WTC11 (cell line): ENCODE measurements around the gene RGS6. TPM values are rescaled to one million over a fixed set of nuclear protein-coding genes. Genes with fewer than 3 reads are reported as not detected.

ENCODE experiments used
- ATAC-seq: fragments of 200-7000 bp; cut with Tn5 transposase; 2 replicates; pipeline ENCODE4 v1.10.0; 2021; ENCODE audit warnings: mild to moderate bottlenecking, moderate library complexity
- CTCF ChIA-PET: fragments of 300-600 bp; sonication (Branson Sonifier 250); formaldehyde crosslinking; loops from one replicate; lab custom pipeline; 2021; ENCODE audit warnings: antibody characterized with exemption; lab: Charles Lee
- POLR2A ChIA-PET: fragments of 350-600 bp; sonication (Branson Sonifier 250); formaldehyde crosslinking; loops from one replicate; lab custom pipeline; 2021; ENCODE audit warnings: antibody characterized with exemption; lab: Charles Lee
- DNase-seq: peaks from one replicate; pipeline ENCODE4 v3.0.0; 2021; ENCODE audit warnings: low spot score
- H3K27ac Mint-ChIP-seq: 2 replicates; pipeline ENCODE4 v1.8.0; 2021; ENCODE audit warnings: mixed read lengths
- H3K27me3 Mint-ChIP-seq: 2 replicates; pipeline ENCODE4 v1.8.0; 2021; ENCODE audit warnings: low read depth, mild to moderate bottlenecking, moderate library complexity, mixed read lengths
- H3K36me3 Mint-ChIP-seq: 2 replicates; pipeline ENCODE4 v1.8.0; 2021; ENCODE audit warnings: mixed read lengths
- H3K4me1 Mint-ChIP-seq: 2 replicates; pipeline ENCODE4 v1.8.0; 2022; ENCODE audit warnings: mixed read lengths
- H3K4me3 Mint-ChIP-seq: 2 replicates; pipeline ENCODE4 v1.8.0; 2021; ENCODE audit warnings: mild to moderate bottlenecking, moderate library complexity, mixed read lengths
- H3K9me3 Mint-ChIP-seq: 2 replicates; pipeline ENCODE4 v1.8.0; 2021; ENCODE audit warnings: mixed read lengths
- ESRRA ChIP-seq: sonication (generic); formaldehyde crosslinking; IDR thresholded peaks from 2 replicates; pipeline ENCODE4 v1.8.1; 2022; ENCODE audit warnings: mild to moderate bottlenecking, missing genetic modification reagents, borderline replicate concordance
- GABPB1 ChIP-seq: sonication (generic); formaldehyde crosslinking; IDR thresholded peaks from 2 replicates; pipeline ENCODE4 v1.8.1; 2023; ENCODE audit warnings: mild to moderate bottlenecking, missing genetic modification reagents
- GTF2I ChIP-seq: fragments of 250-450 bp; sonication (Bioruptor Pico); conservative IDR thresholded peaks from 2 replicates; pipeline ENCODE4 v1.4.0; 2021; ENCODE audit warnings: mild to moderate bottlenecking
- IRF2 ChIP-seq: sonication (generic); formaldehyde crosslinking; IDR thresholded peaks from 2 replicates; pipeline ENCODE4 v1.8.0; 2022; ENCODE audit warnings: low read depth, missing genetic modification reagents, borderline replicate concordance
- JAZF1 ChIP-seq: fragments of 250-450 bp; sonication (Bioruptor Pico); IDR thresholded peaks from 2 replicates; pipeline ENCODE4 v1.9.0; 2021; ENCODE audit warnings: moderate library complexity, mild to moderate bottlenecking, inconsistent platforms
- NFE2L1 ChIP-seq: sonication (generic); formaldehyde crosslinking; IDR thresholded peaks from 2 replicates; pipeline ENCODE4 v1.8.1; 2023; ENCODE audit warnings: missing genetic modification reagents
- NFYB ChIP-seq: sonication (generic); formaldehyde crosslinking; conservative IDR thresholded peaks from 2 replicates; pipeline ENCODE4 v1.8.0; 2022; ENCODE audit warnings: low read depth, missing genetic modification reagents
- SMAD3 ChIP-seq: sonication (generic); formaldehyde crosslinking; IDR thresholded peaks from 2 replicates; pipeline ENCODE4 v1.8.0; 2022; ENCODE audit warnings: missing genetic modification reagents, mild to moderate bottlenecking, borderline replicate concordance
- ZNF121 ChIP-seq: sonication (generic); formaldehyde crosslinking; IDR thresholded peaks from 2 replicates; pipeline ENCODE4 v1.8.0; 2023; ENCODE audit warnings: missing genetic modification reagents
- ZNF671 ChIP-seq: fragments of 250-450 bp; sonication (Bioruptor Pico); IDR thresholded peaks from 2 replicates; pipeline ENCODE4 v1.8.0; 2021; ENCODE audit warnings: mild to moderate bottlenecking
- total RNA-seq: library from RNA; stranded (reverse); gene quantifications from 3 replicates; pipeline ENCODE4 v1.2.3, GENCODE V29; 2021
- TF ChIP-seq, protein P1 (sequence below): sonication (generic); formaldehyde crosslinking; IDR thresholded peaks from 2 replicates; pipeline ENCODE4 v1.8.1; 2023; ENCODE audit warnings: mild to moderate bottlenecking, missing genetic modification reagents, borderline replicate concordance
- TF ChIP-seq, protein P2 (sequence below): sonication (generic); formaldehyde crosslinking; IDR thresholded peaks from 2 replicates; pipeline ENCODE4 v1.8.1; 2022; ENCODE audit warnings: mild to moderate bottlenecking, moderate library complexity, missing genetic modification reagents
- TF ChIP-seq, protein P3 (sequence below): fragments of 250-450 bp; sonication (Bioruptor Pico); IDR thresholded peaks from 2 replicates; pipeline ENCODE4 v1.9.0; 2021; ENCODE audit warnings: mild to moderate bottlenecking
- TF ChIP-seq, protein P4 (sequence below): sonication (generic); formaldehyde crosslinking; IDR thresholded peaks from 2 replicates; pipeline ENCODE4 v1.8.1; 2022; ENCODE audit warnings: low read depth, mild to moderate bottlenecking, moderate library complexity, missing genetic modification reagents, borderline replicate concordance
- TF ChIP-seq, protein P5 (sequence below): sonication (generic); formaldehyde crosslinking; IDR thresholded peaks from 2 replicates; pipeline ENCODE4 v1.8.1; 2023; ENCODE audit warnings: mild to moderate bottlenecking, missing genetic modification reagents
- TF ChIP-seq, protein P6 (sequence below): sonication (generic); formaldehyde crosslinking; IDR thresholded peaks from 2 replicates; pipeline ENCODE4 v1.8.1; 2023; ENCODE audit warnings: mild to moderate bottlenecking, missing genetic modification reagents, moderate library complexity
- TF ChIP-seq, protein P7 (sequence below): fragments of 250-450 bp; sonication (Bioruptor Pico); IDR thresholded peaks from 2 replicates; pipeline ENCODE4 v2.1.2; 2022; ENCODE audit warnings: mild to moderate bottlenecking, moderate library complexity

Gene RGS6
- total RNA-seq, 1 experiment from 2014 or later: 1.0 TPM

DNA sequence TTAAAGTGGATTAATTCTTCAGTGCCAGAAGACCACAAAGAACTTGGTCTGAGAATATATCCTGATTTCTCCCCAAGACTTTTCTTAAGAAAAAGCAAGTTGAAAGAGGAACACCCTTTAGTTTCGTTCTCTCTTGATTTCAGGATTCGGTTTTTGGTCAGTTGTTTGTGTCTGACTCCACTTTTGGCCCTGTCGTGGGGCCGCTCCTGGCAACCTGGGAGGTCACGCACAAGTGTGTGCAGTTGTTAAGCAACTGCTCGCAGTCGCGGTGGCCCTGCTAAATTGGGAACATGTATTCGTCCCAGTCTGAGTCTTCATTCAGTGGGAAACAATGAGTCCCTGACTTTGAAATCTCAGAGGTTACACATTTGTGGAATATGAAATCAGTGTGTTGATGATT, 68.7 kb downstream of the RGS6 start (continued):
- TF ChIP-seq, protein P1, sequence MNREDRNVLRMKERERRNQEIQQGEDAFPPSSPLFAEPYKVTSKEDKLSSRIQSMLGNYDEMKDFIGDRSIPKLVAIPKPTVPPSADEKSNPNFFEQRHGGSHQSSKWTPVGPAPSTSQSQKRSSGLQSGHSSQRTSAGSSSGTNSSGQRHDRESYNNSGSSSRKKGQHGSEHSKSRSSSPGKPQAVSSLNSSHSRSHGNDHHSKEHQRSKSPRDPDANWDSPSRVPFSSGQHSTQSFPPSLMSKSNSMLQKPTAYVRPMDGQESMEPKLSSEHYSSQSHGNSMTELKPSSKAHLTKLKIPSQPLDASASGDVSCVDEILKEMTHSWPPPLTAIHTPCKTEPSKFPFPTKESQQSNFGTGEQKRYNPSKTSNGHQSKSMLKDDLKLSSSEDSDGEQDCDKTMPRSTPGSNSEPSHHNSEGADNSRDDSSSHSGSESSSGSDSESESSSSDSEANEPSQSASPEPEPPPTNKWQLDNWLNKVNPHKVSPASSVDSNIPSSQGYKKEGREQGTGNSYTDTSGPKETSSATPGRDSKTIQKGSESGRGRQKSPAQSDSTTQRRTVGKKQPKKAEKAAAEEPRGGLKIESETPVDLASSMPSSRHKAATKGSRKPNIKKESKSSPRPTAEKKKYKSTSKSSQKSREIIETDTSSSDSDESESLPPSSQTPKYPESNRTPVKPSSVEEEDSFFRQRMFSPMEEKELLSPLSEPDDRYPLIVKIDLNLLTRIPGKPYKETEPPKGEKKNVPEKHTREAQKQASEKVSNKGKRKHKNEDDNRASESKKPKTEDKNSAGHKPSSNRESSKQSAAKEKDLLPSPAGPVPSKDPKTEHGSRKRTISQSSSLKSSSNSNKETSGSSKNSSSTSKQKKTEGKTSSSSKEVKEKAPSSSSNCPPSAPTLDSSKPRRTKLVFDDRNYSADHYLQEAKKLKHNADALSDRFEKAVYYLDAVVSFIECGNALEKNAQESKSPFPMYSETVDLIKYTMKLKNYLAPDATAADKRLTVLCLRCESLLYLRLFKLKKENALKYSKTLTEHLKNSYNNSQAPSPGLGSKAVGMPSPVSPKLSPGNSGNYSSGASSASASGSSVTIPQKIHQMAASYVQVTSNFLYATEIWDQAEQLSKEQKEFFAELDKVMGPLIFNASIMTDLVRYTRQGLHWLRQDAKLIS (CRISPR knock-in tag): no peak
- TF ChIP-seq ZNF671 (no peak), NFE2L1 (no peak), GTF2I (CRISPR knock-in tag) (no peak), ZNF121 (CRISPR knock-in tag) (no peak)
- TF ChIP-seq, protein P2, sequence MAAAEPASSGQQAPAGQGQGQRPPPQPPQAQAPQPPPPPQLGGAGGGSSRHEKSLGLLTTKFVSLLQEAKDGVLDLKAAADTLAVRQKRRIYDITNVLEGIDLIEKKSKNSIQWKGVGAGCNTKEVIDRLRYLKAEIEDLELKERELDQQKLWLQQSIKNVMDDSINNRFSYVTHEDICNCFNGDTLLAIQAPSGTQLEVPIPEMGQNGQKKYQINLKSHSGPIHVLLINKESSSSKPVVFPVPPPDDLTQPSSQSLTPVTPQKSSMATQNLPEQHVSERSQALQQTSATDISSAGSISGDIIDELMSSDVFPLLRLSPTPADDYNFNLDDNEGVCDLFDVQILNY (CRISPR knock-in tag): no peak
- TF ChIP-seq, protein P3, sequence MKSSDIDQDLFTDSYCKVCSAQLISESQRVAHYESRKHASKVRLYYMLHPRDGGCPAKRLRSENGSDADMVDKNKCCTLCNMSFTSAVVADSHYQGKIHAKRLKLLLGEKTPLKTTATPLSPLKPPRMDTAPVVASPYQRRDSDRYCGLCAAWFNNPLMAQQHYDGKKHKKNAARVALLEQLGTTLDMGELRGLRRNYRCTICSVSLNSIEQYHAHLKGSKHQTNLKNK (CRISPR knock-in tag): no peak
- TF ChIP-seq, protein P4, sequence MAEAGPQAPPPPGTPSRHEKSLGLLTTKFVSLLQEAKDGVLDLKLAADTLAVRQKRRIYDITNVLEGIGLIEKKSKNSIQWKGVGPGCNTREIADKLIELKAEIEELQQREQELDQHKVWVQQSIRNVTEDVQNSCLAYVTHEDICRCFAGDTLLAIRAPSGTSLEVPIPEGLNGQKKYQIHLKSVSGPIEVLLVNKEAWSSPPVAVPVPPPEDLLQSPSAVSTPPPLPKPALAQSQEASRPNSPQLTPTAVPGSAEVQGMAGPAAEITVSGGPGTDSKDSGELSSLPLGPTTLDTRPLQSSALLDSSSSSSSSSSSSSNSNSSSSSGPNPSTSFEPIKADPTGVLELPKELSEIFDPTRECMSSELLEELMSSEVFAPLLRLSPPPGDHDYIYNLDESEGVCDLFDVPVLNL (CRISPR knock-in tag): no peak
- TF ChIP-seq, protein P5, sequence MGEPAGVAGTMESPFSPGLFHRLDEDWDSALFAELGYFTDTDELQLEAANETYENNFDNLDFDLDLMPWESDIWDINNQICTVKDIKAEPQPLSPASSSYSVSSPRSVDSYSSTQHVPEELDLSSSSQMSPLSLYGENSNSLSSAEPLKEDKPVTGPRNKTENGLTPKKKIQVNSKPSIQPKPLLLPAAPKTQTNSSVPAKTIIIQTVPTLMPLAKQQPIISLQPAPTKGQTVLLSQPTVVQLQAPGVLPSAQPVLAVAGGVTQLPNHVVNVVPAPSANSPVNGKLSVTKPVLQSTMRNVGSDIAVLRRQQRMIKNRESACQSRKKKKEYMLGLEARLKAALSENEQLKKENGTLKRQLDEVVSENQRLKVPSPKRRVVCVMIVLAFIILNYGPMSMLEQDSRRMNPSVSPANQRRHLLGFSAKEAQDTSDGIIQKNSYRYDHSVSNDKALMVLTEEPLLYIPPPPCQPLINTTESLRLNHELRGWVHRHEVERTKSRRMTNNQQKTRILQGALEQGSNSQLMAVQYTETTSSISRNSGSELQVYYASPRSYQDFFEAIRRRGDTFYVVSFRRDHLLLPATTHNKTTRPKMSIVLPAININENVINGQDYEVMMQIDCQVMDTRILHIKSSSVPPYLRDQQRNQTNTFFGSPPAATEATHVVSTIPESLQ: no peak
- TF ChIP-seq, all 79 proteins: peak for 0

DNA sequence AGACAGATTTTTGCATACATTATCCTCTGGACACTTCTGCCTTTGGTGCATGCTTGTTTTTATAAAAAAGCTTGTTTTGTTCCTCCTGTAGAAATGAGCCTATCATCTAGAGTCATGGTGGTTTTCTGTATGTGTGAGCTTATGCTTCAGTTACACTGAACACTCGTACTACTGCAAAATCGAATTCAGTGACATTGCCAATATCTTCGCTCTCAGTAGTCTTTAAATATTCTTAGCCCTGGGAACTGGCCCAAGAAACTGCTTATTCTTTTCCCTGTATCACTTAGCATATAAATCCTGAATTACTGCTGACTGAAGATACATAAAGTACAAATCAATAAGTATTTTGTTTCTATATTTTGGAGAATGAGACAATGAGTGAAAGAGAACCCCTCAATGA, 70.5 kb downstream of the RGS6 start:
- ChIA-PET CTCF (no interaction called here), POLR2A (no interaction called here)
- no peak overlapping the region for H3K27ac Mint-ChIP-seq
- ATAC-seq: no peak
- DNase-seq: no peak
- peaks cover 17% of the 10 kb centered on the region for H3K9me3 Mint-ChIP-seq
- peaks cover 4% of the 10 kb centered on the region for H3K36me3 Mint-ChIP-seq
- H3K4me1 Mint-ChIP-seq: no peaks in the 10 kb centered on the region
- no peak overlapping the region for H3K4me3 Mint-ChIP-seq
- no peaks in the 10 kb centered on the region for H3K27me3 Mint-ChIP-seq
- no peak for TF ChIP-seq IRF2 (CRISPR knock-in tag)
- TF ChIP-seq, protein P6, sequence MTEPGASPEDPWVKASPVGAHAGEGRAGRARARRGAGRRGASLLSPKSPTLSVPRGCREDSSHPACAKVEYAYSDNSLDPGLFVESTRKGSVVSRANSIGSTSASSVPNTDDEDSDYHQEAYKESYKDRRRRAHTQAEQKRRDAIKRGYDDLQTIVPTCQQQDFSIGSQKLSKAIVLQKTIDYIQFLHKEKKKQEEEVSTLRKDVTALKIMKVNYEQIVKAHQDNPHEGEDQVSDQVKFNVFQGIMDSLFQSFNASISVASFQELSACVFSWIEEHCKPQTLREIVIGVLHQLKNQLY (CRISPR knock-in tag): no peak
- TF ChIP-seq, protein P2 (CRISPR knock-in tag): no peak
- TF ChIP-seq NFYB (CRISPR knock-in tag): no peak
- TF ChIP-seq, protein P7, sequence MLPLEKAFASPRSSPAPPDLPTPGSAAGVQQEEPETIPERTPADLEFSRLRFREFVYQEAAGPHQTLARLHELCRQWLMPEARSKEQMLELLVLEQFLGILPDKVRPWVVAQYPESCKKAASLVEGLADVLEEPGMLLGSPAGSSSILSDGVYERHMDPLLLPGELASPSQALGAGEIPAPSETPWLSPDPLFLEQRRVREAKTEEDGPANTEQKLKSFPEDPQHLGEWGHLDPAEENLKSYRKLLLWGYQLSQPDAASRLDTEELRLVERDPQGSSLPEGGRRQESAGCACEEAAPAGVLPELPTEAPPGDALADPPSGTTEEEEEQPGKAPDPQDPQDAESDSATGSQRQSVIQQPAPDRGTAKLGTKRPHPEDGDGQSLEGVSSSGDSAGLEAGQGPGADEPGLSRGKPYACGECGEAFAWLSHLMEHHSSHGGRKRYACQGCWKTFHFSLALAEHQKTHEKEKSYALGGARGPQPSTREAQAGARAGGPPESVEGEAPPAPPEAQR (CRISPR knock-in tag): no peak
- TF ChIP-seq ESRRA (CRISPR knock-in tag): no peak
- no peak for TF ChIP-seq GABPB1 (CRISPR knock-in tag)
- no peak for TF ChIP-seq JAZF1 (CRISPR knock-in tag)
- TF ChIP-seq, protein P1 (CRISPR knock-in tag): no peak
- no peak for TF ChIP-seq SMAD3 (CRISPR knock-in tag)
